Stimulated activated CD4-positive, alpha-beta T cell treated with anti-CD3 and anti-CD28 coated beads, Interleukin-12 subunit alpha, Interleukin-12 subunit beta, amount 100 ng/mL, for 24 hours (primary cell): ENCODE measurements around the gene TP53TG5.
"Not testable (repeated sequence)": the region's sequence is repeated elsewhere in the genome, so short reads cannot be mapped to it uniquely, and the experiment has no call there.

Source experiments
- DNase-seq, 2 experiments: peaks; one replicate each; pipeline ENCODE4 v3.0.0-alpha.2; 2020; ENCODE audit warnings: low read depth in 2 of 2

Gene TP53TG5

DNA sequence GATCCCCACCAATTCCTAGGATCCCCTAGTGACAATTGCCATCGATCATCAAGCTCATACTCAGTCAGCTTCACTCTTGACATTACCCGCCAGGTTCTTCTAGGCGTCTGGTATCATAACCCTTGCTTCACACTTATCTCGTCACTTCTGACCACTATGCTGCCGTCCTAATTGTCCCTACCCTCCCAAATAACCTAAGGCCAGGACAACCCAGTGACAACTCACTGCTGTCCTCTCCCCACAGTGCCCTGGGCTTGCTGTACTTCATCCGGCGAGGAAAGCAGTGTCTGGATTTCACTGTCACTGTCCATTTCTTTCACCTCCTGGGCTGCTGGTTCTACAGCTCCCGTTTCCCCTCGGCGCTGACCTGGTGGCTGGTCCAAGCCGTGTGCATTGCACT lies 11.5 kb downstream of the TP53TG5 start:
- no peak for DNase-seq

DNA sequence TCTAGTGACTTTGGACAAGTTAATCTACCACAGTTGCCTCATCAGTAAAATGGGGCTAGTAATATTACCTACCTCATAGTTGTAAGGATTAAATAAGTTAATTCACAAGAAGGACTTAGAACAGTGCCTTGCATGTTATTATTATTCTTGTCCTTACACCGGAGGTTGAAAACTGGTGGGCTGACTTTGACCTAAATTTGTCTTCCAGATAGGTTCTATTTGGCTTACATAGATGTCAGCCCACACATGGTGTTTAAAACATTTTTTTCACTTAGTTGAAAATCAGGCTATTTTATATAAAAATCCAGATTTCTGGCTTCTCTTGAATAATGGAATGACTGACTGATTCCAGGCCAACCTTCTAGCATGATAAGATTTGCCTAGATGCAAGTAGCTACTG lies 11.9 kb downstream of the TP53TG5 start:
- DNase-seq, result no peak

DNA sequence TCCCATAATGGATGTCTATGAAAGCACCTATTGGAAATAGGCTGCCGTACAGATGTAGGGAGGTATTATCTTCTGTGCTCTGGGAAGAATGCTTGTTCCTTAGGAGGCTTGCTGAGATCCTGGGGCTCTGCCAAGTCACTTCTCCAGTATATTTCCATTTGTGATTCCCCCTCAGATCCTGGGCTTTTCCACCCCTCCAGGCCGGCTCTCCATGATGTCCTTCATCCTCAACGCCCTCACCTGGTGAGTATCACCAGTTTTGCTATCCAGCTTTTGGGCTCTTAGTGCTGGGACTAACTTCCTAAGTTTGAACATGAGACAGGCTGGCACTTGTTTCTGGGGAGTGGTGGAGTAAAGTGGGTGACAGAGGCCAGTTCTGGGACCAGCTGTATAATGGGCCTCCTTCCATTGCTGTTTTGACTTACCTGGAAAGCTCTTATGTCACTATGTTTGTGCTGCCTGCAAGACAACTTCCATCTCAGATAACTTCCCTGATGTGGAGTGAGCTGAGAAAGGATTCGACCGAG lies 12.6 kb downstream of the TP53TG5 start:
- DNase-seq, result no peak

DNA sequence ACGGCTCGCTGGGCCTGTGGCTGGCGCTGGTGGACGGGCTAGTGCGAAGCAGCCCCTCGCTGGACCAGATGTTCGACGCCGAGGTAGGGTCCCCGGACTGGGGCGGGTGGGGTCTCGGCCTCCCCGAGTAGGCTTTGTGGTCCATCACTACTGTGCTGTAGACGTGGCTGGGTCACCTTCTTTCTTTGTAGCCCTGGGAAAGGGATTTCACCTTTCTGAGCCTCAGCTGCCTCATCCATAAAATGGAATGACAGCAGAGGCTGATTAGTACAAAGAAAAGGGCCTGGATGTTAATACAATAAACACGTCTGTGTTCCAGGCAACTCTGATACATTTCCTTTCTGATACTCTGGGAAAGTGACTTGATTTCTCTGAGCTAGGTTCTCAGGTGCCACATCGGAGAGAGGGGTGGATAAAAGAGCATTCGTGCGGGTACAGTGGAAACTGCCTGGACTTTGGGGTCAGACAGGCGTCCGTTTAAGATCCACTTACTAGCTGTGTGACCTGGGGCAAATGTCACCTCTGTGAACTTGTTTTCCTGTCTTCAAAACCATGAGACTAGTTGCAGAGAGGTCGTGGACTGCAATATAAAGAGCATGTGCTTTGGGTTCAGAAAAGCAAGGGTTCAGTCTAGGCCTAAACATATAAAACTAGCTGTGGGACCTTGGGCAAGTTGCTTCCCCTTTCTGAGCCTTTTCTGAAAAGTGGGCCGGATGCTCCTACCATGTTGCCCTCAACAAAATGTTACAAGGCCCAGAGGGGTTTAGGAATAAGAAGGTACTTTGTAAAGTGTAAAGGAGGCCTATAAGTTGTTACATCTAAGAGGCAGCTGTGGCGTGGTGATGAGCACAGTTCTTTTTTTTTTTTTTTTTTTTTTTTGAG lies 14.3 kb downstream of the TP53TG5 start:
- DNase-seq, result no peak

DNA sequence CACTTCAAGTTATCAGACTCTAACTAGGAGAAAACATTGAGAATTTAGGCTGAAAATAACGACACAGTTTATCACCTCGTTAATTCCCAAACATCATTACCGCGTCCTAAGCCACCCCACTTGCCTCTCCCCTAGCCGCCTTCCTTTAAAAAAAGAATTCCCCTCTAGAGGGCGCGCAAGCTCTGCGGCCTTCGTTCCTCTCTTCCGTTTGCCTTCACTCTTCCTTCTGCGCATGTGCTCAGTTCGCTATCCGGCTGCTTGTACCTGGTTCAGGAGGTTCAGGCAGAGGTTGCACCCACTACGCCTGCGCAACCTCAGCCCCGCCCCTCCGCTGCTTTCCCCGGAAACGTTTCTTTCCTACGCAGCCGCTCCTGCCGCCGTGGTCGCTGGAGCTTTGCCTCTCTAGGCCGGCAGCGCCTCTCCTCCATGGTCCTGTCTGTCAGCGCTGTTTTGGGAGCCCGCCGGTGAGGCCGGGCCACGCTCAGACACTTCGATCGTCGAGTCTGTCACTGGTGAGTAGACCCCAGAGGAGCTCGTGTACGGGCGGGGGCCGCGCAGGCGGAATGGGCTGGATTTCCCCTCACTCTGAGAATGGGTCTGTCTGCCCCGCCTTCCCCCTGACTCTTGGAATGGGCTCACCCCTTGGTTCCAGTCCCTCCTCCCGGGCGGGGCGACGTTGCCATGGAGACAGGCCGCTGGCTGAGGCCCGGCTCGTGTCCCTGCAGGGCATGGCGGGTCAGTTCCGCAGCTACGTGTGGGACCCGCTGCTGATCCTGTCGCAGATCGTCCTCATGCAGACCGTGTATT lies 15.1 kb downstream of the TP53TG5 start, which contains the start of gene SYS1:
Gene SYS1, plus strand, starts transcription at position 353 of the 807 bp plus-strand sequence. Its CDS starts 376 bp downstream, at position 729.
- DNase-seq, result peak; percentile 98

DNA sequence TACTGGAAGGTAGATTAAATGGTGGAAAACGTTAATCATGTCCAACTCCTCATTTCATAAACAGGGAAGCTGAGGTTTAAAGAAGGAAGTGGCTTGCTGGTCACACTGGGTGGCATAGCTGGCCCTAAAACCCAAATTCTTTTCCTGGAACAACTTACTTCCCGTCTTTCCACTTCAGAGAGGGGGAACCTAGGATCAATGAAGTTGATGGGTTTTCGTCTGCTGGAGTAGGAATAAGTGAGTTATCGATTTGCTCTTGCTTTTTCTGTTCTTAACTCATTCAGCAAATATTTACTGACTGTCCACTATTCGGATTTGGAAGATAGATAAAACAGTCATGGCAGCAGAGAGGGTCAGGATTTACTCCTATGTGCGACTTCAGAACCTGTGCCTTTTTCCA lies 16.3 kb downstream of the TP53TG5 start:
- no peak for DNase-seq

DNA sequence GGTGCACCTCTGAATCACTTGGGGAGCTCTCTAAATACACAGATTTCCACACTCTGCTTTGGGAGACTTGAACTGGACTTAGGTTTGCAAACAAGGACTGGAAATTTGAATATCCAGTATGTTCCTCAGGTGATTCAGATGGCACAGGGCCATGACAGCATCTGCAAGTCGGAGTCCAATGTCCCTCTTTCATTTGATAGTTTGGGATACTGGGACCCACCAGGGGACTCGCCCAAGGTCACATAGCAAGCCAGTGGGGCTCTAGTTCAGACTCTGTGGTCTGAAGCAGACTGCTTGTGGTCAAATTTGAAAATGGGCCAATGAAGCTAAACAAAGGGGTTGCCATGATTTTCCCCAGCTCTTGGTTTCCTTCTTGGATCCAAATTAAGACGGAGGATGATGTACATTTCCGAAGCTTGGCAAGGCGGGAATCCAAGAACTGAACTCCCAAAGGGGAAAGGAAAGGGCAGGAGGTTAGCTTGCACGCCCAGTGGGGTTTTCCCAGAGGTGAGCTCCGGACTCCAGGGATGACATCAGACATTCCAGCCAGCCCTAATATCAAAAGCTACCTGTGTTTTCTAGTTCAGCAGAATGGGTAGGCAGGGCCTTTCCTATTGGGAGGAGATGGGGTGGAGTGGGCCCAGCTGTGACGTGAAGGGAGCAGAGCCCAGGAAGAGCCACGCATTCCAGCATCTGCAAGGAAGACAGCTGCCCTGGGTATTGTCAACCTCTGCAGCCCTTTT lies 18.5 kb downstream of the TP53TG5 start:
- no peak for DNase-seq

DNA sequence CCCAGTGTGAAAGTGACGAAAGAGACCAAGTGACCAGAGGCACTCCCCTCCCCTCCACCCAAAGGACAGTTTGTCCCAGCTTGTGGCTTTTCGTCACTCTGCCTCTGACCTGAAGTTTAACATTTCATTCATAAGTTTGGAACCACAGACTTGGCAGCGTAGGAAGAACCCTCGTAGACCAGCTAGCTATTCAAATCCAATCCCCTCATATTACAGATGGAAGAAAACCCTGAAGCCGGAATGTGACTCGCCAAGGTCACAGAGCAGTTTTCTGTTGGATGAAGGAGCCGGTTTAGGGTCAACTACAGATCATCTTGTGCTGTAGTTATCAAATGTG lies 19.1 kb downstream of the TP53TG5 start:
- DNase-seq, result no peak

DNA sequence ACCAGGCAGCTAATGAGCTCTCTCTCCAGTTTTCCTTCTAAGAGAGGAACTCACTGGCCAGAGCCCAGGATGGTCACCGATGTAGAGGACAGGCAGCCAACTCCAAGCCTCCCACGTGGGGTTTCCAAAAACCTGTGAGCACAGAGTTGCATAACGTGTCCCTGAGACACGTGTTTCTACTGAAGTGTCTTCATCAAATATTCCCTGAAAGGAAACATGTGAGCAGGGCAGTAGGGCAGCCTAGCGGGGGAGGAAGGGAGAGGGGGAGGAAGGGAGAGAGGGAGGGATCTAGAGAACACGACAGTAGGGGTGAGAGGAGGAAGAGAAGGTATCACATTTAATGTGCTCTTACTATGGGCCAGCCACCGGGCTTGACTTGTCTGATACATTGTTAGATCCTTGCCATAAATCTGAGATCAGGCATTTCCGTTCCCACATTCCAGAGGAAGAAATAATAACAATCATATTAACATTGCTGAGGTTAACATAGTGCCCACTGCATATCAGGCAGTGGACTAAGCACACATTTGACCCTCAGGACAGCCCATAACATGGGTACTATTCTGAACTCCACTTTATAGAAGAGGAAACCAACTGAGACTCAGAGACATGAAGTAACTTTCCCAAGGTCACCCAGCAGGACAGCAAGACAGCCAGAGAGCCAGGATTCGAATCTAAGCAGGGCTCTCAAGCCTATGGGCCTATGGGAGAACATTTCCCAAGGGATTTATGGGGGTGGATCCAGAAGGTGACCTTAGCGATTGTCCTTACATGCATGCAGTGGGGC lies 19.6 kb downstream of the TP53TG5 start:
- DNase-seq, result no peak

DNA sequence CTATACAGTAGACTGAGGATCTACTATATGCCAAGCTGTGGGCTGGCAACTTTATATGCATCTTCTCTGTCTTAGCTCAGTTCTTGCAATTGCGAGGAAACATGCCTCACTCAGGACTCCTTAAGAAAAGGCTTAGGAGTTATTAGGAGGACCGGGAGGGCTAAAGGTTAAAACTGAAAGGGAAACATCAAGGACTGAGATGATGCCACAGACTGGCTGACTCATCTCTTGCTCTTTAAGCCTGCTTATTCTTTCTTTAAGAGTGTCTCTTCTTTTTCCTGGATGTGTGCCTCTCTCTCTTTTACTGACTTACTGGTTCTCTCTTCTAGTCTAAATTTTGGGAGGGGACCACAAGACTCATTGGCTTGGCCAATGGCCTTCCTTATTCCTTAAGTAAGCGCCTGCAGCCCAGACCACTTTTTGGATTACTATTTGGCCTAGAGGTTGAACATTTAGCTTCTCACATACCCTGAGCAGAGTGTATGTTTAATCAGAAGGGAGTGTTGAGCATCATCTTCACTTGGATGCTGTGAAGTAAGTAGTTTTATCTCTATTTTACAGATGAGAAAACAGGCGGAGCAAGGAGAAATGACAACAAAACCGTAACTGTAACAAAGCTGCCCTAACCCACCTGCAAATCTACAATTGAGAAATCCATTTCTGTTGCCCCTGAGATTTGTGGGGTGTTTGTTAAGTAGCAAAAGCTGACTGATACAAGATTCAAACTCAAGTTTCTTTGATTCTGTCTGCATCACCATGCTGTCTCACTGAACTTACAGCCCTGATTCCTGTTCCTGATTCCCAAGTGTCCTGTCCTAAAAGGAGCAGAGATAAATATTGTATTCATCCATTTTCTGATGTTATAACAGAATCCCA lies 22.7 kb downstream of the TP53TG5 start:
- DNase-seq, result no peak

DNA sequence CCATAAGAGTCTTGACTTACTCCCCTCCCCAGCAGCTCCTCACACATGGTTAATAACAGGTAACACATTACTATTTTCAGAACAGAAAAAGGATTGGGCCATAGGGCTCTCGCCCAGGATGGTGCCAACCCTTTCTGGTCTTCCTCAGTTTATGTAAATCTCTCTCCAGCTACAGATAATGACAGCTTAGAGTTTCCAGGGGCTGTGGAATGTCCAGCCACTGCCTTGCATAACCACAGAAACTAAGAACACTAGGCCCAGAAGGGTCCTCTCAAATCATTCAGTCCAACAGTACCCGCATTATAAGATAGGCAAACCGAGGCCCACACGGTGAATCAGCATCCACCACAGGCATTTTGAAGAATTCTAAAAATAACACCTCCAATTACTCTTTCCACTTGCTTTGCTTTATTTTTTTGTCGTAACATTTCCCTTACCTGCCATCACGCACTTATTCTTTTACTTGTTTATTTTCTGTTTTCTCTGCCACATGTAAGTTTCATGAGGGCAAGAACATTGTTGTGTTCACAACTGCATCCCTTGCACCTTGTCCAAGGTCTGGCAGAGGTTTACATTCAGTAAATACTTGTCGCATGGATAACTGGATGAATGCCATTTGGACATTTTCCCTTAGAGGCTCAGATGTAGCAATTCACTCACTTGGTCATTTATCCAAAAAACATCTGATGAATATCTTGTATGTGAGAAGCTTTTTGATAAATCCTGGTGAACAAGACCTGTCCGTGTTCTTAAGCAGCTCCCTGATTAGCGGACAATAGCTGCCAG lies 23.5 kb downstream of the TP53TG5 start:
- peak in 1 of 2 experiments; percentile 36 for DNase-seq

DNA sequence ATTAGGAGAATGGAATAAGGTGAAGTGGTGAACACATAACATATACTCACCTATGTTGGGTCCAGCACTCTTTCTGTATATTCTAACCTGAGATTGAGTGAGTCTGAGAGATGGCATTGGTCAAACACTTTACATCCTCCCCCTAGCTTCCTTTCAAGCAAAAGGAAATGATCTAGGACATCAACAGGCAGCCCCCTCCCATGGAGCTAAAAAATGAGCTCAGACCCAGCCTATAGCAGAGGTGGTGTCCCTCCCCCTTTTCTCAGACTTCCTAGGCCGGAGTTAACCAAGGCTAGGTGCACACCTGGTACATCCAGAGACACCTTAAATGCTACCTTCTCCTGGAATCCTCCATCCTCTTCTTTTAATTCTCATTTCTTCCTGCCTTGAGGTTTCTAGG lies 24.4 kb downstream of the TP53TG5 start:
- DNase-seq, result no peak

DNA sequence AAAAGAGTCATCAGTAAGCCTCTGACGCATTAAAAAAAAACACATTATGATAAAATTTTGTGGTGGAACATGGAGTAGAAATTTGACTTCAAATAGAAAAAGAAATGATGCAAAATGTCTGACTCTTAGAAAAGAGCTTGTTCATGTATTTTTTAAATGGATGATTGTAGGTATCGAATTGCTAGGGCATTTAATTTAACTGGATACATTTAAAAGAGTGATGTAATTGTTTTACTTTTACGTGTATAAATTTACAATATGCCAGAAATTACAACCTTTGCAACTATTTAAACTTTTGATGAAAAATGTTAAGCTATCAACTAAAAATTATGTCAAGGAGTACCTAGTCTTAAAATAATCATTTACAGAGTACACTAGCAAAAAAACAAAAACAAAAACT lies 25.4 kb downstream of the TP53TG5 start:
- no peak for DNase-seq

DNA sequence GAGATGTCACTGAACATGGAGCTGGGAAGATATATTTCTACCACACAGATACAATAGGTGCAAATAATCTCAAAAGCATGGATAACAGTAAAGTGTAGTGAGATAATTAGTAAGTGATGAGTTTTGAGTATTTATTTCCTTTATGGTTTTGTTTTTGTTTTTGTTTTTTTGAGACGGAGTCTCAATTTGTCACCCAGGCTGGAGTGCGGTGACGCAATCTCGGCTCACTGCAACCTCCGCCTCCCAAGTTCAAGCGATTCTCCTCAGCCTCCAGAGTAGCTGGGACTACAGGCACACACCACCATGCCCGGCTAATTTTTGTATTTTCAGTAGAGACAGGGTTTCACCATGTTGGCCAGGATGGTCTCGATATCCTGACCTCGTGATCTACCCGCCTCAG lies 27.3 kb downstream of the TP53TG5 start:
- DNase-seq, result not testable (repeated sequence)

DNA sequence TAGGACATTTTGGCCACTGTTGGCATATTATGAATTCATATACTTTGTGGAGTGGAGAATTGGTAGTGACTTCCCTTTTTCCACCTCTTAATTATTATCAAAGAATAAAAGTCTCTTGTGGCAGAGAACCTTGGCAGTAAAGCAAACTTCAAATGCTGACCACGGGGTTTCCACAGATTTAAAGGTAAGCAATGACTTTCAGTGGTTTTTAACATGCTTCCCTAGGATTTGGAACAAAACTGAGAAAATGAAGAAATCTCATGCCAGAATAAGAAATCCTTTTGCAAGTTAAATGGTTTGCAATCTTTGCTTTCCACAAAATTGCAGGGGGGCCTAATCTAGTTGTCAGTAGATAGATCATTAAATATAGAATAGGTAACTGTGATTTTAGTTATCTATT lies 27.9 kb downstream of the TP53TG5 start:
- DNase-seq, result no peak

DNA sequence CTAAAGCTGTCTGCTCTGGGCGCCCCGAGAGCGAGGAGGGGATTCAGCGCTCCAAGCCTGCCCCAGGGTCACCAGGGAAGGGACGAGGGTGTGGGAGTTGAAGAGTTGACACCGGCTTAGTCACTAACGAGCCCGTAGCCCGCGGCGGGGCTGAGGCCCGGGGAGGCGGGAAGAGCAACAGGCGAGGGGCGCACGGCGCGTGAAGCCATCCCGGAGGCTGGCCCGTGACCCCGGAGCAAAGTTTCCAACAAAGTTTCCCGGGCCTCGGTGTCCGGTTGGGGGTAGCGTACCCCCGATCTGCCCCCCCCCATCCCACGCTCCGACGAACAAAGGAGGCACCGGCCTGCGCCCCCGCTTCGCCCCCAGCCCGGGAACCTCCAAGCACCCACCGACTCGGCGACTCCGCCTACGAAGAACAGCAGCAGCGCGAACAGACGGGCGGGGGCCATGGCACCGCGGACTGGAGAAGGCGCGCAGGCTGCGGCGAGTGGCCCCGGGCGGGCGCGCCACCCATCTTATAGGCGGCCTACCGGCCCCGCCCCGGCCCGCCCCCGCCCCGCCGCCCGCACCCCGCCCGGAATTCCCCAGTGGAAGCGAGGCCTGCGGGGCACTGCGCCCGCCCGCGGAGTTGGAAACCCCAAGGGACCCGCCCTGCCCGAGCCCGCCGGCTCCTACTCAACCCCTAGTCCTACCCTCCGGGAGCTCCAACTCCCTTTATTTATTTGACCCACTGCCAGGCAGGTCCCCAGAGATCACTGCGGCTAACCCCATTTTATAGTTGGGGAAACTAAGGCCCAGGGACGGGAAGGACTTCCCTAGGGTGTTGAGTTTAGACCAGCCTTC lies 30.0 kb downstream of the TP53TG5 start, which contains the start of gene SDC4:
Gene SDC4, minus strand, starts transcription at position 489 of the 843 bp plus-strand sequence. Its CDS starts 40 bp downstream, at position 449.
- DNase-seq, result peak; percentile 44 to 63

DNA sequence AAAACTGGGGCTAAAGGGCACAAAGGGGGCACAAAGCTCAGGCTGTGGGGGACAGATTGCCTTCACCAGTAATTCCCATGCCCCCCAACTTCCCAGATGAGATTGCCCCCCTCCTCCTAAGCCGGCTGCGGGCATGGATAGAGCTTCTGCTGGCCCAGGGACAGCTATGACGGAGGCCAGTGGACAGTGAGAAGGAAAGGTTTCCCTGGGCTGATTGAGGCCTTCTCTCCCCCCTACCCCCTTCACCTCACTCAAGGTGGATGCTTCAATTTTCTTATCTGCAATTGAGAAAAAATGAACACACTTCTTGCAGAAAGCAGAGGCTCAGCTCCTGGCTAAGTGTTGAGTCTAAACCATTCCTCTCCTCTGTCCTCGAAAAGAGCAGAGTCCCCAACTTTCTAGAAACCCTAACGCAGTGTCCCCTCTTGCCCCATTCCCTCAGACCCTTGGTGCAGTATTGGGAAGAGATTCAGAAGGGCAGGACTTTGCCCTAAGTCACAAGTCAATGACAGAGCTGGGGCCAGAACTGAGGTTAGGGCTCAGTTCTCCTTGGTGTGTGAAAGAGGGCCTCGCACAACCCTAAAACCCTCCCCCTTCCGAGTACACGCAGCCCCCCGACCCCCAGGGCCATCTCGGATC lies 30.7 kb downstream of the TP53TG5 start:
- DNase-seq, result no peak

DNA sequence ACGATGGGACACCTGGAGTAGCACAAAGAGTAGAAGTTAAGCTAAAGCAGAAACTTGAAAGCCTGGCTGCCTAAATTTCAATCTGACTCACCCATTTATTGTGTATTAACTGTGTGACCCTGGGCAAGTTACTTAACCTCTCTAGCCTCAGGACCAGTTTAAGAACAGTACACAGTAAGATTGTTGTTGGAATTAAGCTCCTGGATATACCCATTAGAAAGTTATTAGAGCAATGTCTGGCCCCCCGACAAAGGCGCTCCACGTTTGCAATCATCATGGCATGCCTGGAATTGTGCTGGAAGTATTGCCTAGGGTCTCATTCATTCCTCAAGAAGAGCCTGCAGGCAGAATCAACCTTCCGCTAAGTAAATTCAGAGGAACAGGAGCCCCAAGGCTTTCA lies 31.3 kb downstream of the TP53TG5 start:
- no peak for DNase-seq
